Subcutaneous abdominal adipose tissue (tissue), 5 donors: Measurements from ENCODE around the gene TELO2.

Source experiments
- H3K27ac ChIP-seq: one replicate; pipeline ENCODE4 v1.7.0; 2013; ENCODE audit warnings: low read depth, mild to moderate bottlenecking, inconsistent platforms, low read length, moderate library complexity
- H3K27me3 ChIP-seq, 5 donors: one replicate each; pipeline ENCODE4 v1.7.0; 2013; ENCODE audit warnings: low read length in 5 of 5, inconsistent platforms in 1 of 5; ENCODE audit not compliant: control insufficient read depth in 5 of 5, insufficient read depth in 4 of 5
- H3K36me3 ChIP-seq, 5 donors: one replicate each; pipeline ENCODE4 v1.7.0; 2013; ENCODE audit warnings: low read length in 5 of 5; ENCODE audit not compliant: control insufficient read depth in 5 of 5, insufficient read depth in 5 of 5
- H3K4me1 ChIP-seq, 5 donors: one replicate each; pipeline ENCODE4 v1.7.0; 2013; ENCODE audit warnings: low read length in 5 of 5, mild to moderate bottlenecking in 3 of 5, moderate library complexity in 1 of 5; ENCODE audit not compliant: control insufficient read depth in 5 of 5, insufficient read depth in 5 of 5
- H3K4me3 ChIP-seq, 5 donors: one replicate each; pipeline ENCODE4 v1.7.0; 2013; ENCODE audit warnings: low read length in 5 of 5, low read depth in 1 of 5
- H3K9ac ChIP-seq, 5 donors: one replicate each; pipeline ENCODE4 v1.7.0; 2013; ENCODE audit warnings: low read length in 5 of 5, mild to moderate bottlenecking in 4 of 5, moderate library complexity in 3 of 5
- H3K9me3 ChIP-seq, 5 donors: one replicate each; pipeline ENCODE4 v1.7.0; 2013; ENCODE audit warnings: low read length in 5 of 5; ENCODE audit not compliant: control insufficient read depth in 5 of 5
- donor health status: healthy.
- donor health status: healthy.
- donor health status: healthy.
- donor health status: healthy.
- donor health status: healthy.

The TELO2 gene

DNA sequence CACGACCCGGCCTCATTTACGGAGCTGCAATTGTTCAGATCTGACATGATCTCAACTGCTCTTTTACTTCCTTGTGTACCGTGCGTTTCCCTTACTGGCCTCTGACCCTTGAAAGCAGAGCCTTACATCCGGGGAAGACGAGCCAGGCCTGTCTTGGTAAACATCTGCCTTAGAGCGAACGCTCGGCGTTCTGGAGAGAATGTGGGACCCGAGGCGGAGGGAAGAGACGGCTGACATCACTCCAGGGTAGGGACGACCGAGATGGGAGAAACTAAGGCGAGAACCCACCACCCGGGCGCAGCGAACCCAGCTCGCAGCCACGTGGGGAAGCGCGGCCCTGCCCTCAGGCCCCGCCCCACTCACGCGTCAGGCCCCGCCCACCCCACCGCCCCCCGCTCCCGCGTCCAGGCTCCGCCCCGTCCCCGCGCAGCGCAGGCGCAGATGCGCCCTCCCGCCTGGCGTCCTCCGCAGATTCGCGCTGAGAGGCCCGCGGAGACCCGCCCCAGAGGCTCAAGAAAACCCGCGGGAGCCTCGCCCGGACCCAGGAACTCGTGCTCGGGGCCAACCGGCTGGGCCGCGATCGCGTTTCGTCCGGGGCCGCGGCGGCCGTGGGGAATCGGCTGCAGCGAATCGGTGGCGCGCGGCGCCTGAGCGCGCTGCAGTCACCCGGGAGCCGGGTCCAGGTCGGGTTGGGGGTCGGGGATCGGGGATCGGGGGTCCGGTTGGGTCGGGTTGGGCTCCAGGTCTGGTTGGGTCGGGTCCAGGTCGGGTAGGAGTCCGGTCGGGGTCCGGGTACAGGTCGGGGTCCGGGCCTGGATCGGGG is at the start of gene TELO2:
Gene TELO2, plus strand, starts transcription at position 438 of the 823 bp plus-strand sequence. CDS start 922 bp downstream, outside the sequence.
- no peaks in the 10 kb centered on the region for H3K9me3 ChIP-seq
- H3K27ac ChIP-seq: peak within 1 kb of the TSS; percentile 78
- H3K4me1 ChIP-seq: peaks cover 8 to 26% (median 22%) of the 10 kb centered on the region in 5 donors
- H3K27me3 ChIP-seq: peaks cover 0 to under 1% (median 0%) of the 10 kb centered on the region in 5 donors
- H3K9ac ChIP-seq: peak within 1 kb of the TSS; percentile 77 to 95 (median 83)
- H3K36me3 ChIP-seq: peaks cover 0 to 35% (median 27%) of the 10 kb centered on the region in 5 donors
- H3K4me3 ChIP-seq: peak within 1 kb of the TSS; percentile 78 to 86 (median 81)

- peaks cover 0 to 9% (median 7%) of the 10 kb centered on the region in 5 donors for H3K4me1 ChIP-seq
- H3K27ac ChIP-seq: no peak overlapping the region
- H3K9me3 ChIP-seq: no peaks in the 10 kb centered on the region
- H3K27me3 ChIP-seq: no peaks in the 10 kb centered on the region
- no peak overlapping the region for H3K4me3 ChIP-seq
- no peak overlapping the region for H3K9ac ChIP-seq
- H3K36me3 ChIP-seq: peaks cover 0 to 32% (median 26%) of the 10 kb centered on the region in 5 donors
Observed at GRCh38 chr16:1443403-1443973, 49.7 kb upstream of the TELO2 start.

- Histone ChIP-seq H3K27ac (no peak within 1 kb of the TSS), H3K4me3 (no peak within 1 kb of the TSS), H3K36me3 (peaks cover 0 to 39% (median 33%) of the 10 kb centered on the region in 5 donors), H3K27me3 (no peaks in the 10 kb centered on the region), H3K4me1 (peaks cover 0 to 9% (median 7%) of the 10 kb centered on the region in 5 donors), H3K9ac (peak within 1 kb of the TSS in 2 of 5 donors; percentile 5 to 6), H3K9me3 (no peaks in the 10 kb centered on the region)
Observed at GRCh38 chr16:1443980-1444729, 49.0 kb upstream of the TELO2 start, which contains the start of gene CCDC154. Gene CCDC154, minus strand, starts transcription at chr16:1444556. Its CDS starts 234 bp downstream, at chr16:1444322.

GRCh38 chr16:1444730-1445517 is 48.2 kb upstream of the TELO2 start:
- peaks cover 0 to 46% (median 38%) of the 10 kb centered on the region in 5 donors for H3K36me3 ChIP-seq
- no peak overlapping the region for H3K27ac ChIP-seq
- H3K9me3 ChIP-seq: no peaks in the 10 kb centered on the region
- H3K4me1 ChIP-seq: peaks cover 0 to 9% (median 7%) of the 10 kb centered on the region in 5 donors
- peak overlapping the region in 1 of 5 donors; percentile 5 for H3K9ac ChIP-seq
- H3K4me3 ChIP-seq: no peak overlapping the region
- H3K27me3 ChIP-seq: no peaks in the 10 kb centered on the region

DNA sequence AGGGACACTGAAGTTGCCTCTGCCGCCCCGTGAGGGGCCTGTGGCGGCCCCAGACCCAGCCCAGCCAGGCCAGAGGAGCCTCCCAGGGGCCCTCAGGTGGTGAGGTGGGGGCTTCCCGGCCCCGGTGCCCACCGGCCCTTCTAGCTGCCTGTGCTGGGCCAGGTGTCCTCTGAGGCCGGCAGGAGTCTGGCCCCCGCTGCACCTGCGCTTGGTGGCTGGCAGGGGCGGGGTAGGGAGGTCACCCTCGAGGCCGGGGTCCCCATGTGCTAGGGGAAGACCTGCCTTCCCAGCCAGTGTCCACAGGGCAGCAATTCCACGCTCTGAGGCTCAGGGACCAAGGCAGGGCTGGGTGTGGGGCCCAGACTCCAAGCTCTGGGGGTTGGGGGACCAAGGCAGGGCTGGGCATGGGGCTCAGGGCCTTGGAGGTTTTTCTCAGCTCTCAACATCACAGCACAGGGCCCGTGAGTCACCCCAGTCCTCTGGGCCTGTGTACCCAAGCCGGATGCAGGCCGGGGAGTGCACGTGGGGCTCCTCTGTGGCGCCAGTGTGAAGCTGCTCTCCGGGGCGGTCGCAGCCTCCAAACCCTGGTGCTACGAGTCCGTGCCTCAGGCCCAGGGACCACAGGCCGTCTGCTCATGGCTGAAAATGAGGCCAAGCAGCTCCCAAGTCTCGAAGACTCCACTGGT is 47.5 kb upstream of the TELO2 start:
- Histone ChIP-seq H3K27me3 (no peaks in the 10 kb centered on the region), H3K4me3 (no peak overlapping the region), H3K4me1 (peaks cover 0 to 9% (median 7%) of the 10 kb centered on the region in 5 donors), H3K9ac (no peak overlapping the region), H3K27ac (no peak overlapping the region), H3K9me3 (no peaks in the 10 kb centered on the region), H3K36me3 (peaks cover 0 to 54% (median 43%) of the 10 kb centered on the region in 5 donors)

- no peak overlapping the region for H3K4me3 ChIP-seq
- peaks cover 0 to 9% (median 7%) of the 10 kb centered on the region in 5 donors for H3K4me1 ChIP-seq
- H3K27me3 ChIP-seq: no peaks in the 10 kb centered on the region
- H3K36me3 ChIP-seq: peaks cover 0 to 62% (median 51%) of the 10 kb centered on the region in 5 donors
- no peak overlapping the region for H3K27ac ChIP-seq
- no peak overlapping the region for H3K9ac ChIP-seq
- no peaks in the 10 kb centered on the region for H3K9me3 ChIP-seq
Observed at GRCh38 chr16:1446296-1447080, 46.7 kb upstream of the TELO2 start.

DNA sequence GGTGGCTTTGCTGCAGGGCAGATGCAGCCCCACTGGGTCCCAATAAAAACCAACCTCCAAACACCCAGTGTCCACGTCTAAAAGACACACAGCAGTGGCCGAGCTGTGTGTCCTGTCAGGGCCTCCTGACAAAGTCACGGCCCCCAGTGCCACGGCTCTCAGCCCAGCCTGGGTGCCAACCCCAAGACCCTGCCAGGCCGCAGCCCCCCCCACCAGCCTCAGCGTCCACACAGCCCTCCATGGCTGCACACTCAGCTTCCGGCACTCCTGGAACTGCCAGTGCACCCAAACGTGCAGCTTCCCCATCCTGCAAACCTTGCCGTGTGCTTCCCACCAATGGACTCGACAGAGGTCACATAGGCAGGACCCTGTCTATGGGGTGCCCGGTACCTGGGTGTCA is 45.2 kb upstream of the TELO2 start:
- H3K4me1 ChIP-seq: peaks cover 0 to 9% (median 7%) of the 10 kb centered on the region in 5 donors
- H3K36me3 ChIP-seq: peaks cover 0 to 77% (median 65%) of the 10 kb centered on the region in 5 donors
- H3K27me3 ChIP-seq: no peaks in the 10 kb centered on the region
- H3K9me3 ChIP-seq: no peaks in the 10 kb centered on the region
- no peak overlapping the region for H3K27ac ChIP-seq
- no peak overlapping the region for H3K4me3 ChIP-seq
- H3K9ac ChIP-seq: no peak overlapping the region

- H3K36me3 ChIP-seq: peaks cover 0 to 82% (median 71%) of the 10 kb centered on the region in 5 donors
Observed at GRCh38 chr16:1448536-1449116, 44.5 kb upstream of the TELO2 start.

More at GRCh38 chr16:1448536-1449116, 44.5 kb upstream of the TELO2 start:
- H3K4me1 ChIP-seq: peaks cover 0 to 9% (median 7%) of the 10 kb centered on the region in 5 donors
- H3K27ac ChIP-seq: no peak overlapping the region
- no peaks in the 10 kb centered on the region for H3K9me3 ChIP-seq
- no peak overlapping the region for H3K4me3 ChIP-seq
- no peak overlapping the region for H3K9ac ChIP-seq
- H3K27me3 ChIP-seq: no peaks in the 10 kb centered on the region
